Stimulated activated CD4-positive, alpha-beta T cell treated with anti-CD3 and anti-CD28 coated beads, Interleukin-4, amount 100 ng/mL, for 1 hour (primary cell): ENCODE measurements around the gene ZNF618.

ENCODE experiments used
- DNase-seq: peaks from one replicate; pipeline ENCODE4 v3.0.0-alpha.2; 2020

The ZNF618 gene

DNA sequence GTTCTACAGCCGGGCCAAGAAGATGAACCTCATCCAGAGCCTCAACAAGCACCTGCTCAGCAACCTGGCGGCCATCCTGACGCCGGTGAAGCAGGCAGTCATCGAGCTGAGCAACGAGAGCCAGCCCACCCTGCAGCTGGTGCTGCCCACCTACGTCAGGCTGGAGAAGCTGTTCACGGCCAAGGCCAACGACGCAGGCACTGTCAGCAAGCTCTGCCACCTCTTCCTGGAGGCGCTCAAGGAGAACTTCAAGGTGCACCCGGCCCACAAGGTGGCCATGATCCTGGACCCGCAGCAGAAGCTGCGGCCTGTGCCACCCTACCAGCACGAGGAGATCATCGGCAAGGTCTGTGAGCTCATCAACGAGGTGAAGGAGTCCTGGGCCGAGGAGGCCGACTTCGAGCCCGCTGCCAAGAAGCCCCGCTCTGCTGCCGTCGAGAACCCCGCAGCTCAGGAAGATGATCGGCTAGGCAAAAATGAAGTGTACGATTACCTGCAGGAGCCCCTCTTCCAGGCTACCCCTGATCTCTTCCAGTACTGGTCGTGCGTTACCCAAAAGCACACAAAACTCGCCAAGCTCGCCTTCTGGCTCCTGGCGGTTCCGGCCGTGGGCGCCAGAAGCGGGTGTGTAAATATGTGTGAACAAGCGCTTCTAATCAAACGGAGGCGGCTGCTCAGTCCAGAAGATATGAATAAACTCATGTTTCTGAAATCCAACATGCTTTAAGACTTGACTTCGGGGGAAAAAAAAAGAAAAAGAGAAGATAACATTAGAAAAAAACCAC, 173.5 kb downstream of the ZNF618 start:
- DNase-seq = no peak

DNA sequence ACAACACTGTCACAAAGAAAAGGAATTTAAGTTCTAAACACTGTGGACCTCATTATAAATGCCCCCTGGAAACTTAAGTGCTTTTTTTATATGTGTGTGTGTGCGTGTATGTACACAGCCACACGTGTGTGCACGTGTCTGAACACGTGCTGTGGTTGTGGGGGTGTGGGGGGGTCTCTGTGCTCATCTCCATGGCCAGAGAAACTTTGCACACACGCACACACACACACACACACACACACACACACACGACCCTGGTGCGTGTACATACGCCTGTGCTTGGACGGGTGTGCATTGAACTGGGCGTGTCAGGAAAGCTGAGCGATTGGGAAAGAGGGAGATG, 174.1 kb downstream of the ZNF618 start:
- no peak for DNase-seq

DNA sequence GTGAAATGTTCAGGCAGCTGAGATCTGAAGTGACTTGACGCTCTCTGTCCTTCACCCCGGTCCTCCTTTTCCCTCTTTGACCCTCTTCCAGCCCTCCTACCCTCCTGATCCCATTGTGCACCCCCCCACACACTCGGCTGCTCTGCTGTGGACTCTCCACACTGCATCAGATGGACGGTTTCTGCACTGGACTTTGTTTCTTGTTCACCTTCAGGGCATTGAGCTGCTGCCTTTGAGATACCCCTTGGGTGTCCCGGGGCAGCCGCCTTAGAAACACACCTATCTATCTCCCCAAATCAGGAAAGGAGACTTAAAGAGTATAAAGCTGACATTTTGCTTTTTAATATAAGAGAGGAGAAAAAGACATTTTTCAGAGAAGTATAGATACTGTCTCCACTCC, 174.5 kb downstream of the ZNF618 start:
- no peak for DNase-seq

DNA sequence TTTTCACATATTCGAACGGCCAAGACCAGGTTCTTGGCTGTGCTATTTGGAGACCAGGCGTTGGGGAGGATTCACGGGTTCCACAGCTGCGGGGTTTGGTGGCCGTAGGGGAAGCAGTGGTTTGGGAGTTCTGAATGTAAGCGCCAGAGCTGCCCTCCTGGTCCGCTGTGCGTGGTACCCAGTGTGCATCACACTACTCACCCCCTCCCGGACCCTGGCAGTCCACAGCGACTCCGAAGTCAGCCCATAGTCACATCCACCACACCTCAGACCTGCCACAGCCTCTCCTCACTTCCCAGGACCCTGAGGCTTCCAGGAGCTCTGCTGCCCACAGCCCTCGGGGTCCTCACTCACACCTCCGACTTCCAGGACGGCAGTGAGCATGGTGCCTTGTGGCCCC, 175.2 kb downstream of the ZNF618 start:
- no peak for DNase-seq

DNA sequence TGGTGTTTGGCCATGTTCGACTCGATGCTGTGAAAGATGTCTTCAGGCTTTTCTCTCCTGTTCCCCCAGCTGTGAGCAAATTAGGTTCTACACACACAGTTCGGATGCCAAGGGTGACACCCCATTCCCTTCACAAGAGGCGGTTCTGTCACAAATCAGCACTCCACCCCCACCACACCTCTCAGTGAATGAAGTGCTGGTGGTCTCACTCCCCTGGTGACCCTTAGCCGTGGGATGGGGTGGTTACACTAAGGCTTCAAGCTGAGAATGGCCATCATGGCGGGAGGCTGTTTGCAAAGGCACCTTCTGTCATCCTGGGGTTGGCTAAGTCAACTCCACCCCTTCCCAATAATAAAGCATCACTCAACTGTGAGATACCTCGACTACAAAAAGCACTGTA, 175.6 kb downstream of the ZNF618 start:
- no peak for DNase-seq

DNA sequence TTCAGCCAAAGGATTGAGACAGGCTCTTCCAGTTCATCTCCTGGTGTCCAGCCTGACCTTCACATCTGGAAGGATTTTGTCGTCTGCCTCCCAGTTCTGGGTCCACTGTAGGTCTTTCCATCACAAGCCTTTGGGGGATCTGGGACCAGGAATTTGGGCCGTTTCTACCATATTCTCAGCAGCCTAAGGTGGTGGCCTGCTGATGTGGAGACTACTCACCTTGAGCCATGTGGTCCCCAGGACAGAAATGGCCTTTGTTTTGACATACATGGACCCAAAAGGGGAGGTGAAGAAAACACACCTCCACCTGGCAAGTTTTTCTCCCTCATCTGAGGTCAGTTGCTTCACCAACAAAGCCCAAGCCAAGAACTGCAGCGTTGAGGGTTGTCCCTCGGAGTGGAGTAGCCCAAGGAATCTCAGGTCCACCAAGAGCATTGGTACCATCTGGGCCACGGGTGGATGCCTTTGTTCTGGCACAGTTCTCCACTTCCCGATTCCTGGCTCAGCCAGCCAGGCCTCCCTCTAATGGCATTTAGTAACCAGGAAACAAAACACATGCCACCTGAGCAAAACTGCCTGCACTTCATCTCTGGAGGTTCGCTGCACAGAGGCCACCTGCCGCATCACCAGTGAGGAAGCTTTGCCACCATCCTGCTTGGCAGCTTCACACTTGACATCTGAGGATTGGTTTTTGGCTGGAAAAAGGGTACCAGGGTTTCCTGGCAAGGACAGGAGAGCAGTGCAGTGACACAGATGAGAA, 177.3 kb downstream of the ZNF618 start:
- no peak for DNase-seq

DNA sequence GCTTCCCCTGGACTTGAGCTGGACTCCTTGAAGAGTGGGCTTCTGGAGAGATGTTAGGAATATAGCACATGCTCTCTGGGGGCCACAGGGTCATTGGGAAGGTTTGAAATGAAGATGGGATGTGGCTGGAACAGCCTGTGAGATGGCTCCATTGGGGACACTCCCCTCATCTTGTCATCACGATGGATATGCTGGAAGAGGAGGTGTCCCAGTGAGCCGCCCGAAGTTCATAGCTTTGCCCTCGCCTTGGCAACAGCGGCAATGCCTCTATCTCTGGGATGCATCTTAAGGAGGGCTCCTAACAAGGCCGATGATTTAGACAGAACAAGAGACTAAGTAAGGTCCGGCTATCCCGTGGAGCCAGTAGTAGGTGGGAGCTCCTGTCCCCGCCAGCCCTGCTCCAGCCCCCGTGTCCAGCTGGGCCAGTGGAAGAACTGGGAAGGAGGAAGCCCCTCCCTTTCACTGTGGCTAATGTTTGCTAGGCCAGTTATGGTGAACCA, 178.1 kb downstream of the ZNF618 start:
- DNase-seq = no peak

DNA sequence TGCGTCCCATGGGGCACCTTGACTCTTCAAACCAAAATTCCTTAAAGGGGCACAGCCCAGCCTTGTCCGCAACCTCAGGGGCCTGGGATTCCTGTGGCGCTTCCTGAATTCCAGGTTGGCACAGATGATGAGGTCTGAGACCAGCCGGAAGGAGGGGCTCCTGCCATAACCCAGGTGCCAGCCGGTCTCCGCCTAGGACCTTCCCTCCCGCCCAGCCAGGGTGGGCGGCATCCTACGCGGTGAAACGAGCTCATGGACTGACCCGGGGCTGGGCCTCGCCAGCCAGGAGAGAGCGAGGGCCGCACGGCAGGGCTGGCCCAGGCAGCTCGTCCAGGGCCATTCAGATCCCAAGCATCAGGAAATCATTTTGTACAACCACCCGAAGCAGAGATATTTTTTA, 179.0 kb downstream of the ZNF618 start:
- no peak for DNase-seq

DNA sequence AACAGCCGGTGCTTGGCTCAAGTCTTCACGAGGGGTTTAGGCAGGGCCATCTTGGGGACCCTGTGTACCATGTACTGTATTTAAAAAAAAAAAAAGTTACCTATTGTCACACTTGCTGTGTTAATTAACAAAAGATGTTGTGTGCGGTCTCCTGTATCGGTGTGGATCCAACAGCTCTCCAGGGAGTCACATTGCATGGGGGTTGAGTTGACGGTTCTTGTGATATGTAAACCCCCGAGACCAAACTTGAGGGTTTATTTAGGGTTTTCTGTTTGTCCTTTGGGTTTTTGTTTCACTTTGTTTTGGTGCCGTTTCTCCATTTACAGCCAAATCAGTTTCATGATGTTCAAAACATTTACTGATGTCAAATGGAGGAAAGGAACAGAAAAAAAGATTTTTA, 179.8 kb downstream of the ZNF618 start:
- DNase-seq = no peak

DNA sequence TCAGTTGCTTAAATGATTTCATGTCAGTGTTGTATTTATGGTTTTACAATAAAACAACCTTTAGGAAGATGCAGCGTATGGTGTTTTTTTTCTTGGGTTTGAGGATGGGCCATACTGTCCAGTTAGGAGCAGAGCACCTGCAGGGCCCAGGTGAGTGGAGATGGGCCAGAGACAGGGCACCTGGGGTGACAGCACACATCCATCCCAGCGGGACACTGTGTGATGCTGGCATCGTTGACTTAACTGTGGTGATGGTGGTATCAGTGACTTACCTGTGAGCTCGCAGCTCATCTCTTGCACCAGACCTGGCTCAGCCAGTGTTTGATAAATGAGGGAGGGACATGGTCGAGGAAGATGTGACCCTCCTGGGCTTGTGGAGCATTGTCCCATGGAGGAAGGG, 180.4 kb downstream of the ZNF618 start:
- DNase-seq = no peak

DNA sequence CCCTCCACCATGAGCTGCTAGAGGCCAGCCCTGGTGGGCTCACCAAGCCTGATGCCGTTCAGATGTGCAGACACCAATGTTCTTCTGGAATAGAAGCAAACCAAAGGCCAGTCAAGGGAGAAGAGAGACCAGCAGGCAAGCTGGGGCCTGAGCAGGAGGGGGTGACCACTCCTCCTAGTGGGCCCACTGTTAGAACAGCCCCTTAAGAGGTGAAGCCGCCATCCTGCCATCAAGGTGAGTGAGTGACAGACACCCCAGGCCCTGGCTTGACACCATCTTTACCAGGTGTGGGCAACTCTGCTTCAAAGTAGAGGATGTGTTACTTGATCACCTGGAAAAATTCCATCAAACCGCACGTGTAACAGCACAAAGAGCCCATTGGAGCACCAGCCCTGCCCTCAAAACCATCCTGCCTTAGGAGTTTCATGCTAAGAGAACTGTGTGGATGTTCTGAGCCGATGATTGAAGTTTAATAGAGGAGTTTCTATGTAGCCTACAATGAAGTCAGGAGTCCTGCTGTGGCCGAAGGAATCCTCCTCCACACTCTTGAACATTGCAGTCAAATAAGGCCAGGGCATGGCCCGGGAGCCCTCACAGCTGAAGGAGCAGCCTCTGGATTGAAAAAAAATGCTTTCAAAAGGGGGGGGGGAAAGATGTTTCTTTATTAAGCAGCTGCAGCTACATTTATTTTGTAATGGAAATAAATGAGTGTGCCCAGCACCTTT, 181.2 kb downstream of the ZNF618 start:
- DNase-seq = no peak

DNA sequence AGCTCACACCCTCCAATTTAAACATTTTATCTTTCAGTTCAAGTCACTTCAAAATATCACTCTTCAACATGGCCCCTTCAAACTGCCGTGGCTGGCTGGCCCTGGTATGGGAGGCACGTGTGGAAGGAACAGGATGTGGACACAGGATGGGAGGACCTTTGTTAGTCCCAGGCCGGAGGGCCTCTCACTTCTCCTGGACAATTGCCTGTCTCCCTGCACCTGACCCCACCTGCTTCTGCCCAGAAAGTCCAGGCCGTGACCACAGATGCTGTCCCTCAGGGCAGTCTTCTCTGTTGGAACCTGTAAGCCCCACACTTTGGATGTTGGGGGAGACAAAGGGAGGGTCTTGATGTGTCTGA, 182.6 kb downstream of the ZNF618 start:
- no peak for DNase-seq

DNA sequence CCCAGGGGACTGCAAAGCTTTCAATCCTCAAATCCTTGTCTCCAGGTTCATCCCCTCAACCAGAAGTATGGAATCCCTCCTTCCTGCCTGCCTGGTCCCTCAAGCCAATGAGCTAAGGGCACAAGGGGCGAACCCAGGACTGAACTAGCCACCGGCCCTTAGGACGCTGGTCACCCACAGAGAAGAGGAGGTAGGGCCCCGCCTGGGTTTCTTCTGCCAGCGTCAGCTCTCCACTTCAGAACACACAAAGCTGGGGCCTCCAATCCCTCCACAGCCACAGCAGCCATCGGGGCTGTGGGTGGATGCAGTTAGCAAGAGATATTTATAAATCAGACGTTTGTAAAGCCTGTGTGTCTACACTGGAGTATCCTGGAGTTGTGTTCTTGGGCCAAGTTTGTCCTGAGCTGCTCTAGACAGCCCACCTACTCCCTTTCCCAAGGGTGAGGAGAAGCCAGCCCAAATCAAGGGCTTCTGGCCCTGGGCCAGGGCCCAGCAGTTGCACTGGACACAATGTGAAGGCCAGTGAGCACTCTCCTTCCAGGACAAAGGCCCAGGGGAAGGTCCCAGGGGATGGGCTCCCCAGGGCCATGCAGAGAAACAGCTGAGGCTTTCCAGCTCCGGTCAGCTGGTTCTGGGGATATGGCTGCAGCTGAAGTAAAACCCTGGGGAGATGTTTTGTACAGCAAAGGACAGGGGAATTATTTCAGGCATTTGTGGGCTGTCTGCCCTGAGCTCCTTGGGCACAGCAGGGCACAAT, 183.1 kb downstream of the ZNF618 start:
- no peak for DNase-seq

DNA sequence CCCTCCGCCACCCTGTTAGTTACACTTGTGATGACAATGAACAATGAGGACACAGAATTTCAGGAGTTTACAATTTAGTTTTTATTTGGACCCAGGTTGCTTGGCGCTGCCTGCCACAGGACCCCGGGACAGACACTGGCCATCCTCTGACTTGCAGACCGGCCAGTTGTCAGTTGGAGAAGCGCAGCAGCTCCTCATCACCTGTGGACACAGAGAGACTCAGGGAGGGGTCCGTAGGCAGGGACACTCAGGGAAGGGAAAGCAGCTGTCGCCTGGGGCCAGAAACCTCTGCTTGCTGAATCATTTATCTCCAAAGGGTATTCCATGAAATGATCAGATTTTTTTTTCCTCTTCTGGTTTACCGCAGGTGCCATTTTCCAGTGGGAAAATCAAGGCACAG, 184.0 kb downstream of the ZNF618 start:
- no peak for DNase-seq

DNA sequence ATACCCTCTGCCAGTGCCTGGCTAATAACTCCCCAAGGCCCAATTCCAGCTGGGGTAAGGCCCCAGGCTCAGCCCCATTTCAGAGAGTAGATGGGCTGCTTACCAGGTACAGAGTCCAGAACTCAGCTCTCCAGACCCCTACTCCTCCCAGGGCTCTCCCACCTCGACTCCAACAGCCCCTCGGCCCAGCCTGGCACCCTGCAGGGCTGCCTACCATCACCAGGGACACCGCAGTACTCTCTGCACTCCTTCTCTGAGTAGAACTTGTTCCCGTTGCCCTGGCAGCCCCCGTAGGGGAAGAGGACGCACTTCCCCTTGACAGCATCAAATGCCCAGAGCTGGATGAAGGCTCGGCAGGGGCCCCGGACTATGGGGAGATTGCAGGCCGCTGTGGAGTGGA, 184.6 kb downstream of the ZNF618 start:
- no peak for DNase-seq

DNA sequence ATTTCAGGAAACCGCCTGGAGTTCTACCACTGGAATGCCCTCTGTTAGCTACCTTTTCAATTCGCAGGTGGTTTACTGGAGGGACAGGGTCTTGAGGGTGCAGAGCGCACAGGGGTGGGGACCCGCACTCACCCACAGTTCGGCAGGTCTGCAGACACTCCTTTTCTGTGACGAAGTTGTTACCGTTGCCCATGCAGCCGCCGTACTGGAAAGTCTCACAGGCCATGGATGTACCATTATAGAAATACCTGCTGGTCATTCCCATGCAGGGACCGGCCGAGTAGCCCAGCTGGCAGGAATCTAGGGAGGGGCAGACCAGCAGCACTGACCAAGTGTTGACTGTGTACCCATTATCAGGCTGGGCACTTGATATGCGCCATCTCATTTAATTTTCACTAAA, 185.2 kb downstream of the ZNF618 start:
- no peak for DNase-seq

DNA sequence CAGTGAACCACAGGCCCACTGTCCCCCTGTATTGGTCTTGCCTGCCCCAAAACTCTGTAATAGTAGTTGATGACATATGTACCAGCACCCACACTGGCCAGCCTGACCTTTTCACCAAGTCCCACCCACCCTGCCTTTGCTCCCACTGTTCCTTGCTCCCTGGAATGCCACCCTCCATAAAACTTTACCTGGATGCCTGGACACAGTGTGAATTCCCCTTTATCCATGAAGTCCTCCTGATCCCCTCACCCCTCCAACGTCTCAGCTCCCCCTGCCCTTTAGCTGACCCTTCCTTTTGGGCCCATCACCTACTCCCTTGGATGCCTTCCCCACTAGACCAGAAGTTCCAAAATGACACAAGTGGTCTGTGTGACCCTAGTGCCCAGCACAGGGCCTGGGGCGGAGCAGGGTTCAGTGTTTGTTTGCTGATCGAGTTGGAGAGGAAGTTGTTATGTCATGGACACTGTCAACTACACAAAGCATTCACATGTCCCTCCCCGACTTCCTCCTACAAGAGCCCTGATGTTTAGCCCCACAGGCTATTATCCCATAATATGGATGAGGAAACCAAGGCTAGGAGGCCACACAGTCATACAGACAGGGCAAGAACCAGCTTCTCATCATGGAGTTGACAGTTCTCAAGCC, 185.8 kb downstream of the ZNF618 start:
- no peak for DNase-seq

DNA sequence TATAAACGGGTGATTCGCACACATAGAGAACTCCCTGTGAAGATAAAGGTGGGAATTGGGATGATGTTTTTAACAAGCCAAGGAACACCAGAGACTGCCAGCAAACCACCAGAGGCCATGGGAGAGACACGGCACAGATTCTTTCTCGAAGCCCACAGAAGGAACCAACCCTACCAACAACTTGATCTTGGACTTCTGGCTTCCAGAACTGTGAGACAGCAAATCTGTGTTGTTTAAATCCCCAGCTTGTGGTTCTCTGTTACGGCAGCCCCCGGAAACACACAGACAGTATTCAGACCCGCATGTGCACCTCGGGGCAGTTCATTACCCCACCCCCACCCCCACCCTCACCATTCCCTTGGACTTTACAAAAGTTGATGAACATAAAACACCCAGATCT, 189.2 kb downstream of the ZNF618 start:
- DNase-seq = no peak

DNA sequence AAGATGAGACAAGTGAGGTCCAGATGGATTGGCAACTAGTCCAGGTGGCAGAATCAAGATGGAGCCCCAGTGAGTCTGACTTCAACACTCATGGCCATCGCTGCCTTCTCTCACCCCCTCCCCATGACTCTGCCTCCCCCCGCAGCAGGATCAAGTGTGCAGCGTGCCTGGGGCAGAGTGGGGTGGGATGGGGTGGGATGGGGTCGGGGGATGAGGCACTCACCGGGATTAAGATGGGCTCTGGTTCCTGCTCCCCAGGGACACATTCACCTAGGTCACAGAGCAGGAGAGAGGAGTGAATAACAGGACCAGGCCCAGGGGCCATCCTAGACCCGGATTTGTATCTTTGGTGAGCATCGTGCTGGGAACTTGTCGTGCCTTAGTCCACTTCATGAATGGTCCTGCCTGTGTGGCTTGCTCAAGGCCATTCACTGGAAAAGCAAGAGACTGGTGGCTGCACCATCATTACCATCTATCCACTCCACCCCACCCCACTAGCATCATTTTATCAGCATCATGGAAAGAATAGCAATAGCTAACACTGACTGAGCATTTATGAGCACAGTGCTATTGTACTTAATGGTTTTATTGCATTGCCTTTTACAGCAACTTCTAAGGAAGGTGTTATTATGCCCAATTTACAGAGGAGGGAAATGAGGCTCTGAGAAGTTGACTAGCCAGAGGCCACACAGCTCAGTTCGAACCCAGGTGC, 193.5 kb downstream of the ZNF618 start:
- DNase-seq = no peak

DNA sequence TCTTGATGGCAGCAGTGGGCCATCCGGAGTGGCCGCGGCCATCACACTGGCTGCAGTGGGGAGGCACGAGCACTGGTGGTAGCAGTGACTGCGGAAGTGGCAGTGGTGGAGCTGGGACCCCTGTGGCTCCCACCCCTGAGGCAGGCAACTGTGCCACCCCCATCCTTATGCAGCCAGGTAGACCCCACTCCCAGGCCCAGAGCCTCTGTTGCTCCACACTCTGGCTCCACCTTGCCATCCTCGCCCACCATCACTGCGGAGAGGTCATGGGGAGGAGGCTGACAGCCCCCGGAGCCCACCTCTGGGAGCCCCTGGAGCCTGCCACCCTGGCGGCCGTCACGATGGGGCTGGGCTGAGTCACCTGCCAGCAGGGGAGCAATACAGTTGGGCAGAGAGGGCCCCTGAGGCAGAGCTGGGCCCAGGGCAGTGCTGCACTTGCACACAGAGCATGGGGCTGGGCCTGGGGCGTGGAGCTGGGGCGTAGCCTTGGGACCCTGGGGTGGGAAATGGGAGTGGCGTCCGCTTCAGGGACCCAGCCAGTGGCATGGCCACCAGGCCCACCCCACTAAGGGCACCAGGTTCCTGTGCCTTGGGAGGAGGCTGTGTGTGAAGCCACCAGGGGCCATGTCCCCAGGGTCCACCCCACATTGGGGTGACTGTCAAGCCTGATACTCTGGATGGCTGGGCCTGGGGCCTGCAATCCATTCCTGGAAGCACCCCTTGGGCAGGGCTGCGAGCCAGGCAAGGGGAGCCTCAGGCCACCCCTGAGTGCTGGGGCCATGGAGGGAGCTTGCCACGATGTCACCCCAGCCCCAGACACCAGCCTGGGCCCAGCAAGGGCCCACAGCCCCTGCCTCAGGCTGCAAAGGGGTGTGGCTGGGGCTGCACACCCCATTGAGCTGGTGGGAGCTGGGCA, 194.3 kb downstream of the ZNF618 start:
- DNase-seq = no peak
